HCT116 (cell line): ENCODE results near the gene IARS1. TPM values are rescaled to one million over a fixed set of nuclear protein-coding genes. Genes with fewer than 3 reads are reported as not detected.

Source experiments
- ATAC-seq: fragments of 200-7000 bp; cut with Tn5 transposase; 2 replicates; pipeline ENCODE4 v1.9.1; 2020; ENCODE audit warnings: mild to moderate bottlenecking, moderate library complexity
- BruUV-seq: library from RNA; stranded (reverse); fragments of 400-500 nt; replicated peaks from 2 replicates; lab custom pipeline; 2021; lab: Mats Ljungman, UMichigan
- CTCF ChIA-PET: fragments of 300-600 bp; sonication (Branson Sonifier 250); formaldehyde crosslinking; loops from one replicate; lab custom pipeline; 2021; ENCODE audit warnings: antibody characterized with exemption; lab: Charles Lee
- POLR2A ChIA-PET: fragments of 300-600, 350-600 bp; sonication (Branson Sonifier 250); formaldehyde crosslinking; loops from one replicate; lab custom pipeline; 2021; ENCODE audit warnings: antibody characterized with exemption; lab: Charles Lee
- RAD21 ChIA-PET, 2 experiments: fragments of 300-600 bp; sonication (Branson Sonifier 250); formaldehyde crosslinking; loops; one replicate each; lab custom pipeline; 2023; ENCODE audit warnings: low total read pairs in 2 of 2; ENCODE audit not compliant: uncharacterized antibody in 2 of 2, unreplicated experiment in 2 of 2, low non-redundant PET in 1 of 2; lab: Charles Lee
- DNase-seq: peaks from one replicate; pipeline ENCODE4 v3.0.0-alpha.2; 2010; ENCODE audit warnings: low read depth, low spot score
- H2AFZ ChIP-seq: fragments of 200-600 bp; shearing (Covaris generic), sonication (generic); 2 replicates; pipeline ENCODE4 v1.6.1; 2017; ENCODE audit warnings: low read depth, mixed run types, mixed read lengths, antibody characterized with exemption, low read length; ENCODE audit not compliant: poor library complexity, severe bottlenecking
- H3K27ac ChIP-seq: 2 replicates; pipeline ENCODE4 v1.5.1; 2012; ENCODE audit warnings: low read depth, low read length
- H3K27me3 ChIP-seq: fragments of 200-600 bp; sonication (generic); 2 replicates; pipeline ENCODE4 v1.6.1; 2016; ENCODE audit warnings: mixed run types, low read length, mixed read lengths; ENCODE audit not compliant: insufficient read depth
- H3K36me3 ChIP-seq, 2 experiments: fragments of 200-500 bp in 1 of 2; fragments of 200-600 bp in 1 of 2; sonication (Bioruptor generic) in 1 of 2; sonication (generic) in 1 of 2; 2 replicates each; pipeline versions ENCODE4 v1.5.1 to v1.6.1; 2014 to 2016; ENCODE audit warnings: low read length in 2 of 2, inconsistent platforms in 1 of 2, mixed read lengths in 1 of 2, mixed run types in 1 of 2; ENCODE audit not compliant: insufficient read depth in 2 of 2, control insufficient read depth in 1 of 2
- H3K4me1 ChIP-seq, 2 experiments: fragments of 200-600 bp in 1 of 2; sonication (generic) in 1 of 2; 2 replicates each; pipeline versions ENCODE4 v1.5.1 to v1.6.1; 2012 to 2017; ENCODE audit warnings: low read length in 2 of 2, inconsistent platforms in 1 of 2, mild to moderate bottlenecking in 1 of 2, mixed read lengths in 1 of 2, mixed run types in 1 of 2, moderate library complexity in 1 of 2; ENCODE audit not compliant: insufficient read depth in 2 of 2, control insufficient read depth in 1 of 2
- H3K4me2 ChIP-seq: fragments of 200-600 bp; sonication (generic); 2 replicates; pipeline ENCODE4 v1.6.1; 2017; ENCODE audit warnings: mixed run types, low read length, mixed read lengths
- H3K4me3 ChIP-seq, 2 experiments: fragments of 200-600 bp in 1 of 2; sonication (generic) in 1 of 2; replicated peaks in 1 of 2; 2 replicates each; pipeline ENCODE4 v1.5.1; 2011 to 2016; ENCODE audit warnings: low read length in 2 of 2, control low read depth in 1 of 2, low read depth in 1 of 2, mild to moderate bottlenecking in 1 of 2, mixed read lengths in 1 of 2, mixed run types in 1 of 2
- H3K79me2 ChIP-seq: fragments of 200-600 bp; sonication (generic); 2 replicates; pipeline ENCODE4 v1.6.1; 2017; ENCODE audit warnings: mild to moderate bottlenecking, mixed run types, low read length, moderate library complexity, mixed read lengths; ENCODE audit not compliant: insufficient read depth
- H3K9ac ChIP-seq: fragments of 200-600 bp; sonication (generic); 2 replicates; pipeline ENCODE4 v1.6.1; 2016; ENCODE audit warnings: low read length, mixed read lengths
- H3K9me2 ChIP-seq: fragments of 200-600 bp; sonication (generic), shearing (Covaris generic); 2 replicates; pipeline ENCODE4 v1.6.1; 2017; ENCODE audit warnings: mixed run types, mild to moderate bottlenecking, moderate library complexity; ENCODE audit not compliant: insufficient read depth
- H3K9me3 ChIP-seq, 2 experiments: fragments of 200-500 bp in 1 of 2; fragments of 200-600 bp in 1 of 2; sonication (Bioruptor generic) in 1 of 2; sonication (generic) in 1 of 2; 2 replicates each; pipeline ENCODE4 v1.6.1; 2014 to 2017; ENCODE audit warnings: low read length in 2 of 2, mixed read lengths in 2 of 2, inconsistent platforms in 1 of 2, low read depth in 1 of 2, mild to moderate bottlenecking in 1 of 2, mixed run types in 1 of 2, moderate library complexity in 1 of 2; ENCODE audit not compliant: control insufficient read depth in 1 of 2, insufficient read depth in 1 of 2
- H4K20me1 ChIP-seq: fragments of 200-600 bp; sonication (generic), shearing (Covaris generic); 2 replicates; pipeline ENCODE4 v1.6.1; 2017; ENCODE audit warnings: mixed run types, mild to moderate bottlenecking, moderate library complexity; ENCODE audit not compliant: insufficient read depth
- ATF3 ChIP-seq: IDR thresholded peaks from 2 replicates; pipeline ENCODE4 v1.6.1; 2012
- CEBPB ChIP-seq: IDR thresholded peaks from 2 replicates; pipeline ENCODE4 v1.6.1; 2012; ENCODE audit warnings: low read depth
- ELF1 ChIP-seq: IDR thresholded peaks from 2 replicates; pipeline ENCODE4 v1.6.1; 2012; ENCODE audit warnings: low read depth, borderline replicate concordance
- FOSL1 ChIP-seq: IDR thresholded peaks from 2 replicates; pipeline ENCODE4 v1.6.1; 2012; ENCODE audit warnings: low read depth
- JUND ChIP-seq: IDR thresholded peaks from 2 replicates; pipeline ENCODE4 v1.6.1; 2012
- MAX ChIP-seq: IDR thresholded peaks from 2 replicates; pipeline ENCODE4 v1.6.1; 2012
- POLR2A ChIP-seq: IDR thresholded peaks from 2 replicates; pipeline ENCODE4 v1.7.0; 2011; ENCODE audit warnings: borderline replicate concordance; ENCODE audit not compliant: insufficient read depth, insufficient read length; ENCODE audit errors: extremely low read depth
- POLR2AphosphoS5 ChIP-seq: IDR thresholded peaks from 2 replicates; pipeline ENCODE4 v1.6.1; 2011; ENCODE audit warnings: mild to moderate bottlenecking, low read depth, low read length, moderate library complexity
- RAD21 ChIP-seq: IDR thresholded peaks from 2 replicates; pipeline ENCODE4 v1.6.1; 2012; ENCODE audit warnings: low read depth, mild to moderate bottlenecking
- SP1 ChIP-seq: IDR thresholded peaks from 2 replicates; pipeline ENCODE4 v1.6.1; 2012; ENCODE audit warnings: low read depth
- YY1 ChIP-seq: IDR thresholded peaks from 2 replicates; pipeline ENCODE4 v1.6.1; 2011; ENCODE audit warnings: low read length, low read depth, moderate library complexity, mild to moderate bottlenecking; ENCODE audit not compliant: insufficient replicate concordance; ENCODE audit errors: extremely low read depth
- ZBTB33 ChIP-seq: IDR thresholded peaks from 2 replicates; pipeline ENCODE4 v1.6.1; 2011; ENCODE audit warnings: mild to moderate bottlenecking, low read length, moderate library complexity; ENCODE audit not compliant: insufficient replicate concordance; ENCODE audit errors: extremely low read depth
- ZFX ChIP-seq: fragments of 450-650 bp; IDR thresholded peaks from 2 replicates; pipeline ENCODE4 v1.6.1; 2017
- ZNF274 ChIP-seq: fragments of 200-500 bp; sonication (Bioruptor generic); IDR thresholded peaks from 2 replicates; pipeline ENCODE4 v1.6.1; 2014; ENCODE audit warnings: mild to moderate bottlenecking, low read depth, low read length, inconsistent platforms
- intact Hi-C: fragments of 100-400 bp; cut with micrococcal nuclease; formaldehyde crosslinking; loops from 2 replicates; pipeline ENCODE4 v1.10.0; 2022
- total RNA-seq: library from RNA; stranded (reverse); gene quantifications from one replicate; pipeline ENCODE4 v1.2.1, GENCODE V29; 2021; ENCODE audit not compliant: unreplicated experiment

The IARS1 gene
- total RNA-seq, 1 experiment from 2014 or later, result 279 TPM

- ChIA-PET RAD21 (no interaction called here), CTCF (no interaction called here), POLR2A (no interaction called here)
- peak overlapping the region; percentile 86 for H3K4me2 ChIP-seq
- peaks cover 17 to 41% of the 10 kb centered on the region in 2 experiments for H3K36me3 ChIP-seq
- H3K4me1 ChIP-seq, result peaks cover 6 to 22% of the 10 kb centered on the region in 2 experiments; a peak in 3 of 4 replicates
- H3K79me2 ChIP-seq, result peaks cover 65% of the 10 kb centered on the region
- DNase-seq (no peak), ATAC-seq (no peak)
- H3K4me3 ChIP-seq, result peak overlapping the region; percentile 73 to 92
- no peak overlapping the region for H2AFZ ChIP-seq
- TF ChIP-seq ELF1, result no peak
- TF ChIP-seq FOSL1, result no peak
- no peak for TF ChIP-seq MAX
- TF ChIP-seq ZNF274, result no peak
- no peak for TF ChIP-seq ZBTB33
- TF ChIP-seq SP1, result no peak
- TF ChIP-seq YY1, result no peak
- no peak for TF ChIP-seq POLR2AphosphoS5
- no peak for TF ChIP-seq ZFX
- TF ChIP-seq RAD21, result no peak
- TF ChIP-seq JUND, result no peak
- TF ChIP-seq POLR2A, result no peak
- TF ChIP-seq CEBPB, result no peak
- TF ChIP-seq ATF3, result no peak
- H3K9me2 ChIP-seq, result no peaks in the 10 kb centered on the region
- H3K9me3 ChIP-seq, result no peaks in the 10 kb centered on the region
- peak overlapping the region; percentile 60; the same call in 1 of the 2 replicates for H3K27ac ChIP-seq
- peaks cover 13% of the 10 kb centered on the region; the same call in 1 of the 2 replicates for H4K20me1 ChIP-seq
- BruUV-seq, result TSS peak; percentile 61
- intact Hi-C loops, result no loop called here
- no peaks in the 10 kb centered on the region for H3K27me3 ChIP-seq
- peak overlapping the region; percentile 86 for H3K9ac ChIP-seq
These were observed 482 bp downstream of the IARS1 start for GRCh38 chr9:92293075-92293354.
